Activated naive CD4-positive, alpha-beta T cell treated with anti-CD3 and anti-CD28 coated beads for 36 hours (primary cell): ENCODE results near the gene TRIM44. TPM values are rescaled to one million over a fixed set of nuclear protein-coding genes. Genes with fewer than 3 reads are reported as not detected.

ENCODE experiments used
- CTCF ChIA-PET: fragments of 350-600 bp; sonication (Branson Sonifier 250); formaldehyde crosslinking; loops from one replicate; lab custom pipeline; 2021; ENCODE audit warnings: antibody characterized with exemption; lab: Charles Lee
- DNase-seq: peaks from one replicate; pipeline ENCODE4 v3.0.0-alpha.2; 2020
- H3K27ac Mint-ChIP-seq: one replicate; pipeline ENCODE4 v1.8.0; 2021; ENCODE audit warnings: mild to moderate bottlenecking, mixed read lengths
- H3K27me3 Mint-ChIP-seq: one replicate; pipeline ENCODE4 v1.8.0; 2021; ENCODE audit warnings: low read depth, mixed read lengths
- H3K36me3 Mint-ChIP-seq: one replicate; pipeline ENCODE4 v1.8.0; 2021; ENCODE audit warnings: low read depth, mixed read lengths
- H3K4me1 Mint-ChIP-seq: one replicate; pipeline ENCODE4 v1.8.0; 2021; ENCODE audit warnings: low read depth, mixed read lengths
- H3K4me3 Mint-ChIP-seq: one replicate; pipeline ENCODE4 v1.8.0; 2021; ENCODE audit warnings: mild to moderate bottlenecking, moderate library complexity, mixed read lengths
- H3K9me3 Mint-ChIP-seq: one replicate; pipeline ENCODE4 v1.8.0; 2021; ENCODE audit warnings: mixed read lengths
- intact Hi-C: fragments of 100-400 bp; cut with micrococcal nuclease; formaldehyde crosslinking; loops from one replicate; pipeline ENCODE4 v1.15.1; 2023
- total RNA-seq, 2 experiments: library from RNA; stranded (reverse); gene quantifications; one replicate each; pipeline ENCODE4 v1.2.3, GENCODE V29; 2021

Gene TRIM44
- total RNA-seq, 2 experiments from 2014 or later = 35.0 to 37.8 TPM

GRCh38 chr11:35842958-35843357 is 180.4 kb downstream of the TRIM44 start:
- Mint-ChIP-seq H3K9me3 (peaks cover 2% of the 10 kb centered on the region), H3K36me3 (no peaks in the 10 kb centered on the region), H3K4me1 (no peaks in the 10 kb centered on the region), H3K4me3 (no peak overlapping the region), H3K27me3 (peaks cover 3% of the 10 kb centered on the region), H3K27ac (no peak overlapping the region)
- intact Hi-C loops = no loop called here
- CTCF ChIA-PET = interaction anchor here (0.7 to 1.3 kb wide), 2 partner anchors 20 to 290 kb away, joined by 3 read pairs; no protein-coding TSS in a partner anchor
- DNase-seq = no peak

DNA sequence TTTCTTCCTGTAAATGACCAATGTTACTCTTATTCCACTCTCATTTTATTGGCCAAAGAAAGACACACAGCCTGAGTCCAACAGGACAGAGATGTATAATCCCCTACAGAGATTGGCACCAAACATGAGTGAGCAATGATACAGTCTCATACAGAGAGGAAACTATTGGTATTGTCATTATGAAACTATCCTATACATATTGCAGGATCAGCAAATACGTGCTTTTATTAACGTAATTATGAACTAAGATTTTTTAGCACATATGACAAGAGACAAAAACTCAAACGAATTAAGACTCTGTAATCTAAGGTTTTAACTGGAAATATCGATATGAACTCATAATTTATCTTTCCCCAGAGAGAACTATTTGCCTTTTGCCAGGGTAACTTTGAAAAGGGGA is 182.0 kb downstream of the TRIM44 start:
- DNase-seq = no peak
- intact Hi-C loops = no loop called here
- Mint-ChIP-seq H3K9me3 (peaks cover 2% of the 10 kb centered on the region), H3K4me3 (no peak overlapping the region), H3K27ac (no peak overlapping the region), H3K36me3 (no peaks in the 10 kb centered on the region), H3K4me1 (no peaks in the 10 kb centered on the region), H3K27me3 (peaks cover 3% of the 10 kb centered on the region)
- CTCF ChIA-PET = no interaction called here

DNA sequence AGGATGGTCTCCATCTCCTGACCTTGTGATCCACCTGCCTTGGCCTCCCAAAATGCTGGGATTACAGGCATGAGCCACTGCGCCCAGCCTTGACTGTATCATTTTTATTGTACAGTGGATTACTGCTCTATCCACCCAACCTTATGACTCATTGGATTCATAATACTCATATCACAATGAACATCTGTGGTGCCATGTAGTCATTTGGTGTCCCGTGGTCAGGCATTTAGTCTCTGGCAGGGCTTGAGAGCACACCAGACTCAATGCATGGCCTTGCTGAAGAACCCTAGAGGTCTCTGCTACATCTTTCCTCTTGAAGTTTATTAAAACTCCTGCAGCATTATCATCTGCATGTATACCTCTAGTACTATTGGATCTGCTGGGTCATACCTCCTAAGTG is 183.3 kb downstream of the TRIM44 start:
- H3K9me3 Mint-ChIP-seq = no peaks in the 10 kb centered on the region
- CTCF ChIA-PET = no interaction called here
- no peaks in the 10 kb centered on the region for H3K4me1 Mint-ChIP-seq
- intact Hi-C loops = no loop called here
- H3K36me3 Mint-ChIP-seq = no peaks in the 10 kb centered on the region
- no peak overlapping the region for H3K27ac Mint-ChIP-seq
- peaks cover 3% of the 10 kb centered on the region for H3K27me3 Mint-ChIP-seq
- H3K4me3 Mint-ChIP-seq = no peak overlapping the region
- DNase-seq = no peak

- intact Hi-C loops = no loop called here
- no peak for DNase-seq
- H3K9me3 Mint-ChIP-seq = no peaks in the 10 kb centered on the region
These were observed 184.3 kb downstream of the TRIM44 start for GRCh38 chr11:35846874-35847273.

DNA sequence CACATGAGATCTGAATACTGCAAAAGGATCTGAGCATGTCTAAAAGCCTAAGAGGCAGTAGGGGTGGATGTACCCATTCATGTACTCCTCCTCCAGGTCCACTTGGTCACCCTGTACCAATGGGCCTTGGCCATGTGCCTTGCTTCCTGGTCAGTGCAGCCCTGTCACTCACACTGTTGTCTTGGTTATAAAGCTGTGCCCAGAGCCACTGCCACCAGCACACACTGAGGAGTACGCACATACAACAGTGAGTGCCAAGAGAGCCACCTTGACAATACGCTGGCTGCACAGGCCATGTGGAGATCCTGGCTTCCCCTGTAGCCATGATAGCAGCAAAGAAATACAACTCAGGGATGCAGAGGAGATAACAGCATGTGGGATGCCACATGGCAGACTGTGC is 184.9 kb downstream of the TRIM44 start:
- H3K9me3 Mint-ChIP-seq = no peaks in the 10 kb centered on the region
- H3K27ac Mint-ChIP-seq = no peak overlapping the region
- H3K4me1 Mint-ChIP-seq = no peaks in the 10 kb centered on the region
- CTCF ChIA-PET = no interaction called here
- H3K27me3 Mint-ChIP-seq = no peaks in the 10 kb centered on the region
- H3K36me3 Mint-ChIP-seq = no peaks in the 10 kb centered on the region
- no peak overlapping the region for H3K4me3 Mint-ChIP-seq
- intact Hi-C loops = no loop called here
- DNase-seq = no peak

More at GRCh38 chr11:35846874-35847273, 184.3 kb downstream of the TRIM44 start:
- CTCF ChIA-PET = no interaction called here
- Mint-ChIP-seq H3K4me3 (no peak overlapping the region), H3K27ac (no peak overlapping the region), H3K27me3 (no peaks in the 10 kb centered on the region), H3K36me3 (no peaks in the 10 kb centered on the region), H3K4me1 (no peaks in the 10 kb centered on the region)

GRCh38 chr11:35848616-35849015 is 186.0 kb downstream of the TRIM44 start:
- Mint-ChIP-seq H3K4me1 (no peaks in the 10 kb centered on the region), H3K27ac (no peak overlapping the region), H3K4me3 (no peak overlapping the region), H3K27me3 (no peaks in the 10 kb centered on the region), H3K9me3 (no peaks in the 10 kb centered on the region), H3K36me3 (no peaks in the 10 kb centered on the region)
- DNase-seq = no peak
- CTCF ChIA-PET = interaction anchor here (1.4 kb wide), 2 partner anchors 13 to 27 kb away, joined by 3 to 6 read pairs; no protein-coding TSS in a partner anchor
- intact Hi-C loops = no loop called here

GRCh38 chr11:35850191-35850590 is 187.6 kb downstream of the TRIM44 start:
- H3K4me3 Mint-ChIP-seq = no peak overlapping the region
- H3K36me3 Mint-ChIP-seq = no peaks in the 10 kb centered on the region
- no peaks in the 10 kb centered on the region for H3K27me3 Mint-ChIP-seq
- no peak for DNase-seq
- no peaks in the 10 kb centered on the region for H3K9me3 Mint-ChIP-seq
- intact Hi-C loops = no loop called here
- CTCF ChIA-PET = no interaction called here
- H3K4me1 Mint-ChIP-seq = no peaks in the 10 kb centered on the region
- no peak overlapping the region for H3K27ac Mint-ChIP-seq

DNA sequence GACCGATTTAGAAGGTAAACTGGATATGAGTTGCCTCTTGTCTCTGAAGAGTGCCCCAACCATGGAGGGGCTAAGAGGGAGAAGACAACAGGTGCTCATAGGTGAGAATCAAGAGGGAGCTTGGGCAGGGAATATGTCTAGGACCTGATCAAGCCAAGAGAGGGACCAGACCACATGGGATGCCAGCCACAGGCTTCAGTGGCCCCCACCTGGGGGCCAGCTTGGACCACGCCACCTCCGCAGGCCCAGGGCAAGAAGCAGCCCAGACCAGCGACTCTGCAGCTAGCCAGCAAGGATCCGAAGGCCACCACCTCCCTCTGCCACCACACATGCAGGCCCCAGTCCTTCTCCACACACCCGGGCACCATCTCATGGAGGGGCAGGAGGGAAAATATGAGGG is 188.8 kb downstream of the TRIM44 start:
- Mint-ChIP-seq H3K27ac (no peak overlapping the region), H3K4me1 (no peaks in the 10 kb centered on the region), H3K9me3 (no peaks in the 10 kb centered on the region), H3K36me3 (no peaks in the 10 kb centered on the region), H3K27me3 (no peaks in the 10 kb centered on the region), H3K4me3 (no peak overlapping the region)
- intact Hi-C loops = no loop called here
- DNase-seq = no peak
- CTCF ChIA-PET = no interaction called here

DNA sequence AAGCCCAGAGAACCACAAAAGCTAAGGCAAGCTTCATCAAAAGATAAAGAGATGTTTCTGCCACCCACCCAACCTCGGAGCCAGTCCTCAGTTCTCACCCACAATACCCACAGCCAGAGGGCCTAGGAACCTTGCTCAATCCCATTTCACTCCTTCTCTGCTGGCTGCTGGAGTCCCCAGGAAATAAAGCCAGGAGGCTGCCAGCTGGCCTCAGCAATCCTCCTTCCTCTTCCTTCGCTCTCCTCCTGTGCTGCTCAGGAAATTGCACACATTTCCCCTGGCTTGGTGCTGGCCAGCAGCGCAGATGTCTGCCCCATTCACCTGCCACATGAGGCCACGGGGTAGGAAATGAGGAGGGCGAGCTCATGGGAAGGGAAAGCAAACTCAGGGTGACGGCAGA is 189.5 kb downstream of the TRIM44 start:
- Mint-ChIP-seq H3K4me1 (no peaks in the 10 kb centered on the region), H3K27me3 (no peaks in the 10 kb centered on the region), H3K4me3 (no peak overlapping the region), H3K9me3 (no peaks in the 10 kb centered on the region), H3K27ac (no peak overlapping the region), H3K36me3 (no peaks in the 10 kb centered on the region)
- intact Hi-C loops = no loop called here
- CTCF ChIA-PET = no interaction called here
- DNase-seq = no peak

DNA sequence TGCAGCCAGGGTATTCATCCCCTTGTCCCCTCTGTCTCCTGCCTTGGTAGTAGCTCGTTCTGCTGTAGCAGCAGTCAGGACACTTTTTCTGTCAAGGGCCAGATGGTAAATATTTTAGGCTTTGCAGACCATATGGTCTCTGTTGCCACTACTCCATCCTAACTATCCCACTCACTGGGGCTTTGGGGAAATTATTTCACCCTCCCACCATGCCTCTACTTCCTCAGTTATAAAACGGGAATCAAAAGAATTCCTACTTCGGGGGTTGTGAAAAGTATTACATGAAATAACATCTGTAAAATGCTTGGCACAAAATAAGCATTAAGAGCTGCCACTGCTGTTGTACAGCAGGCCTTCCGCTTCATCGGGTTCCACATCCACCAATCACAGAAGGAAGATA is 191.4 kb downstream of the TRIM44 start:
- Mint-ChIP-seq H3K9me3 (no peaks in the 10 kb centered on the region), H3K4me1 (no peaks in the 10 kb centered on the region), H3K27me3 (no peaks in the 10 kb centered on the region), H3K27ac (no peak overlapping the region), H3K4me3 (no peak overlapping the region), H3K36me3 (no peaks in the 10 kb centered on the region)
- CTCF ChIA-PET = no interaction called here
- intact Hi-C loops = no loop called here
- no peak for DNase-seq

GRCh38 chr11:35855671-35856070 is 193.1 kb downstream of the TRIM44 start:
- intact Hi-C loops = no loop called here
- Mint-ChIP-seq H3K4me1 (no peaks in the 10 kb centered on the region), H3K4me3 (no peak overlapping the region), H3K9me3 (no peaks in the 10 kb centered on the region), H3K36me3 (no peaks in the 10 kb centered on the region), H3K27me3 (no peaks in the 10 kb centered on the region), H3K27ac (no peak overlapping the region)
- CTCF ChIA-PET = no interaction called here
- no peak for DNase-seq

- intact Hi-C loops = no loop called here
- H3K4me1 Mint-ChIP-seq = no peaks in the 10 kb centered on the region
- H3K9me3 Mint-ChIP-seq = no peaks in the 10 kb centered on the region
- no peak overlapping the region for H3K4me3 Mint-ChIP-seq
- H3K36me3 Mint-ChIP-seq = no peaks in the 10 kb centered on the region
- CTCF ChIA-PET = no interaction called here
- no peak for DNase-seq
- H3K27me3 Mint-ChIP-seq = no peaks in the 10 kb centered on the region
- no peak overlapping the region for H3K27ac Mint-ChIP-seq
These were observed 193.7 kb downstream of the TRIM44 start for GRCh38 chr11:35856259-35856658.

- H3K27me3 Mint-ChIP-seq = no peaks in the 10 kb centered on the region
- H3K4me1 Mint-ChIP-seq = no peaks in the 10 kb centered on the region
- H3K9me3 Mint-ChIP-seq = no peaks in the 10 kb centered on the region
- intact Hi-C loops = no loop called here
- CTCF ChIA-PET = no interaction called here
- H3K4me3 Mint-ChIP-seq = no peak overlapping the region
- H3K36me3 Mint-ChIP-seq = no peaks in the 10 kb centered on the region
- no peak for DNase-seq
- H3K27ac Mint-ChIP-seq = no peak overlapping the region
These were observed 194.2 kb downstream of the TRIM44 start for GRCh38 chr11:35856756-35857155.

GRCh38 chr11:35857922-35858321 is 195.3 kb downstream of the TRIM44 start:
- no peak for DNase-seq
- no peaks in the 10 kb centered on the region for H3K9me3 Mint-ChIP-seq
- no peaks in the 10 kb centered on the region for H3K4me1 Mint-ChIP-seq
- no peak overlapping the region for H3K27ac Mint-ChIP-seq
- no peaks in the 10 kb centered on the region for H3K36me3 Mint-ChIP-seq
- peaks cover 2% of the 10 kb centered on the region for H3K27me3 Mint-ChIP-seq
- intact Hi-C loops = no loop called here
- CTCF ChIA-PET = no interaction called here
- no peak overlapping the region for H3K4me3 Mint-ChIP-seq
